GM12891 (cell line): ENCODE results near the gene BCAR3.

Experiments used
- DNase-seq: peaks from one replicate; pipeline ENCODE4 v3.0.0; 2011; ENCODE audit warnings: low spot score; ENCODE audit not compliant: insufficient read length
- FAIRE-seq: peaks from 2 replicates; lab custom pipeline; 2011; peaks lifted over from hg19 to GRCh38; lab: Jason Lieb, UNC
- PAX5 ChIP-seq: IDR thresholded peaks from 2 replicates; pipeline ENCODE4 v1.6.1; 2011; ENCODE audit warnings: low read length, moderate library complexity, mild to moderate bottlenecking; ENCODE audit not compliant: insufficient read depth, severe bottlenecking
- POLR2A ChIP-seq: IDR thresholded peaks from 2 replicates; pipeline ENCODE4 v1.6.1; 2011; ENCODE audit warnings: low read depth, low read length, control low read depth
- POLR2AphosphoS5 ChIP-seq: IDR thresholded peaks from 2 replicates; pipeline ENCODE4 v1.6.1; 2011; ENCODE audit warnings: low read depth, low read length, control low read depth
- POU2F2 ChIP-seq: IDR thresholded peaks from 2 replicates; pipeline ENCODE4 v1.6.1; 2011; ENCODE audit warnings: low read depth, mild to moderate bottlenecking, control low read depth, low read length, moderate library complexity
- SPI1 ChIP-seq: IDR thresholded peaks from 2 replicates; pipeline ENCODE4 v1.6.1; 2011; ENCODE audit warnings: low read depth, low read length, control low read depth
- TAF1 ChIP-seq: IDR thresholded peaks from 2 replicates; pipeline ENCODE4 v1.6.1; 2011; ENCODE audit warnings: low read depth, low read length, control low read depth

BCAR3 gene

DNA sequence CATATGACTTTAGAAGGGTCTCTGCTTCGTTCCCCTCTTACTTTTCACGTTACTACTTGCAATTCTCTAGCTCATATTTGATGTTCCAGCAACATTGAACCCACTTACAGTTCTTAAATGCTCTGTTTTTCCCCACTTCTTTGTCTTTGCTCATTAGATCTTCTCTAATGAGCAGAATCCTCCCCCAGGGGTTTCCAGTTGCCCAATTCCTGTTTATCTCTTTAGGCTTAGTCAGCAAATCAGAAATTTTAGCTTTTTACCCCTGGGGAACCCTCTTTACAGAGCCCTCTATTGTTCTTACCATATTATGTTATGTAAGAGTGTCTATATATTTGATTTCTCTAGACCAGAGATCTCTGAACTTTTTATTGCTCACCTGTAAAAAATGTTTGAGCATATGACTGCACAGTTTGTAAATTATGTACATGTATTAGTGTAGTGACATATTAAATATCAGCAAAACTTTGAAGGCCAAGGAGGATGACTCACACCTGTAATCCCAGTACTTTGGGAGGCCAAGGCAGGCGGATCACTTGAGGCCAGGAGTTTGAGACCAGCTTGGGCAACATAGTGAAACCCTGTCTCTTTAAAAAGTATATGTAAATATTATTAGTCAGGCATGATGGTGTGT, 162.3 kb downstream of the BCAR3 start:
- no peak for FAIRE-seq
- DNase-seq = no peak
- TF ChIP-seq POU2F2 = no peak

DNA sequence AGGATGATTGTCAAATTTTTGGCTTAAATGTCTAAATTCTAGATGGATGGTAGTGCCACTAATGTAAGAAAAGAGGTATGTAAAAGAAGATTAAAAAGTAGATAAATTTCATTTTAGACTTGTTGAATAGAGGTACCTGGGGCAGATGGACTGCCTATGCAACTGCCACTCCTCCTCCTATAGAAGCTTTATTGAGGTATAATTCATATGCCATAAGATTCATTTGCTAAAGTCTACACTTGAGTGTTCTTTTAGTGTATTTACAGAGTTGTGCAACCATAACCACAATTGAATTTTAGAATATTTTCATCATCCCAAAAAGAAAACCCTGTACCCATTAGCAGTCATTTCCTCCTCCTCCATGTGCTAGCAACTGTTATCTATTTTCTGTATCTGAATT, 163.1 kb downstream of the BCAR3 start:
- FAIRE-seq = no peak
- no peak for TF ChIP-seq TAF1
- no peak for TF ChIP-seq POLR2A
- TF ChIP-seq SPI1 = no peak
- no peak for TF ChIP-seq POU2F2
- no peak for TF ChIP-seq PAX5
- no peak for TF ChIP-seq POLR2AphosphoS5
- no peak for DNase-seq

DNA sequence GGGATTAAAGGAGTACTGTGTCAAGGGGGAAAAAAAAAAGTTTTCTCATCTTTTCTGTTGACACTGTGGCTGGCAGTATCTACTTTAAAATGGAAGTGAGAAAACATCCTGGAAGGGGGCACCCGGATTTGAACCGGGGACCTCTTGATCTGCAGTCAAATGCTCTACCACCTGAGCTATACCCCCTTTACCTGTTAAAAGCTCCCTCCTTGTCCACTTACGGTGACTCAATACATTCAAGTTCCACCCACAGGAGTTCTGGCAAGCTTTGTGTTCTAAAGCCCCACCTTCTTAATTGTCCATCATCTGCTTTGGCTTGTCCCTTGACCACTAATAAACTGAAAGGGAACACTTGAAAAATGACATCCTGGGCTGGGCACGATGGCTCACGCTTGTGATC, 165.5 kb downstream of the BCAR3 start:
- no peak for FAIRE-seq

More for the DNA sequence above, 165.5 kb downstream of the BCAR3 start:
- DNase-seq = no peak
- TF ChIP-seq PAX5 (no peak), TAF1 (no peak), POLR2A (no peak), POU2F2 (no peak), POLR2AphosphoS5 (no peak), SPI1 (no peak)
